ENCODE data around the gene ZCCHC10.

GRCh38 chr5:133025804-133026663 lies at the start of gene ZCCHC10:
- TF ChIP-seq SP1 (IDR thresholded peaks at IDR 0.05), result no peak
- peak; percentile 84 for TF ChIP-seq PKNOX1 (IDR thresholded peaks at IDR 0.05)
- TF ChIP-seq FOXK2 (IDR thresholded peaks at IDR 0.05), result no peak
- no peak for TF ChIP-seq FOXA1 (IDR thresholded peaks at IDR 0.05)
- TF ChIP-seq HDGF (IDR thresholded peaks at IDR 0.05; ENCODE audit: borderline replicate concordance), result no peak
- no peak for TF ChIP-seq SUZ12 (IDR thresholded peaks at IDR 0.05)
- no peak for TF ChIP-seq ZNF384 (IDR thresholded peaks at IDR 0.05)
- TF ChIP-seq ELF4 (IDR thresholded peaks at IDR 0.05), result peak; percentile 47; the same call in 1 of the 2 replicates
- TF ChIP-seq TARDBP (IDR thresholded peaks at IDR 0.05), result no peak
- no peak for TF ChIP-seq CTBP1 (IDR thresholded peaks at IDR 0.05; ENCODE audit: borderline replicate concordance)
- no peak for TF ChIP-seq BHLHE40 (IDR thresholded peaks at IDR 0.05; ENCODE audit: borderline replicate concordance)
- TF ChIP-seq NFRKB (IDR thresholded peaks at IDR 0.05), result peak; percentile 51; the same call in 1 of the 2 replicates
- no peak for TF ChIP-seq ARNT (IDR thresholded peaks at IDR 0.05)
